SHP77 treated with DMSO at 0.1 percent for 48 hours (cell line): ENCODE results near the gene TUBE1.
A peak's percentile ranks its signal among the peaks of the same experiment; 100 is the strongest.
"Not testable (repeated sequence)": the region's sequence is repeated elsewhere in the genome, so short reads cannot be mapped to it uniquely, and the experiment has no call there.

Experiments used
- DNase-seq: peaks from one replicate; lab custom pipeline; 2025; lab: John Stamatoyannopoulos, UW

Gene TUBE1

GRCh38 chr6:112062966-112063365, 24.3 kb downstream of the TUBE1 start:
- no peak for DNase-seq

GRCh38 chr6:112061605-112062004, 25.7 kb downstream of the TUBE1 start:
- DNase-seq = no peak

- DNase-seq = no peak
These were observed 28.8 kb downstream of the TUBE1 start for GRCh38 chr6:112058243-112059032.

- no peak for DNase-seq
These were observed 32.6 kb downstream of the TUBE1 start for GRCh38 chr6:112054555-112055190.

- DNase-seq = no peak
These were observed 33.3 kb downstream of the TUBE1 start, which contains the start of gene CCN6 for GRCh38 chr6:112054001-112054400. Gene CCN6, plus strand, starts transcription at chr6:112054104. Its CDS starts 254 bp downstream, at chr6:112054358.

GRCh38 chr6:112051251-112051740, 36.0 kb downstream of the TUBE1 start:
- not testable (repeated sequence) for DNase-seq

- no peak for DNase-seq
These were observed 36.9 kb downstream of the TUBE1 start for GRCh38 chr6:112050429-112050828.

- no peak for DNase-seq
These were observed 37.3 kb downstream of the TUBE1 start for GRCh38 chr6:112049996-112050395.

GRCh38 chr6:112049026-112049799, 38.1 kb downstream of the TUBE1 start:
- no peak for DNase-seq

GRCh38 chr6:112047523-112047922, 39.8 kb downstream of the TUBE1 start:
- not testable (repeated sequence) for DNase-seq

GRCh38 chr6:112044856-112045255, 42.4 kb downstream of the TUBE1 start:
- no peak for DNase-seq

- no peak for DNase-seq
These were observed 43.1 kb downstream of the TUBE1 start for GRCh38 chr6:112044196-112044595.

- peak; percentile 89 for DNase-seq
These were observed 44.0 kb downstream of the TUBE1 start for GRCh38 chr6:112043032-112044007.

- no peak for DNase-seq
These were observed 45.7 kb downstream of the TUBE1 start for GRCh38 chr6:112041535-112041934.

GRCh38 chr6:112040956-112041355, 46.3 kb downstream of the TUBE1 start:
- DNase-seq = no peak

- no peak for DNase-seq
These were observed 47.9 kb downstream of the TUBE1 start for GRCh38 chr6:112039431-112039770.

GRCh38 chr6:112038756-112039430, 48.4 kb downstream of the TUBE1 start:
- DNase-seq = no peak

- DNase-seq = no peak
These were observed 49.0 kb downstream of the TUBE1 start for GRCh38 chr6:112038268-112038667.

GRCh38 chr6:112037783-112038216, 49.5 kb downstream of the TUBE1 start:
- no peak for DNase-seq

GRCh38 chr6:112036088-112036637, 51.1 kb downstream of the TUBE1 start:
- no peak for DNase-seq
